Right cardiac atrium (tissue), 5 donors: ENCODE results near the gene YWHAH. TPM values are rescaled to one million over a fixed set of nuclear protein-coding genes. Genes with fewer than 3 reads are reported as not detected.
A peak's percentile ranks its signal among the peaks of the same experiment; 100 is the strongest.

Experiments
- ATAC-seq, 2 donors: fragments of 200-7000 bp; cut with Tn5 transposase; one replicate each; pipeline versions ENCODE4 v1.8.0 to v1.9.1; 2020; ENCODE audit warnings: moderate library complexity in 2 of 2, mild to moderate bottlenecking in 1 of 2
- DNase-seq, 3 donors: peaks; one replicate each; pipeline ENCODE4 v3.0.0-alpha.2; 2020
- H3K27ac ChIP-seq: one replicate; pipeline ENCODE4 v1.5.1; 2013; ENCODE audit warnings: mild to moderate bottlenecking, low read length, control low read depth, moderate library complexity
- H3K27me3 ChIP-seq: one replicate; pipeline ENCODE4 v1.6.1; 2013; ENCODE audit not compliant: control insufficient read depth, insufficient read depth
- H3K4me1 ChIP-seq: one replicate; pipeline ENCODE4 v1.6.1; 2013; ENCODE audit warnings: low read length; ENCODE audit not compliant: control insufficient read depth, insufficient read depth
- H3K4me3 ChIP-seq: one replicate; pipeline ENCODE4 v1.5.1; 2013; ENCODE audit warnings: low read length, control low read depth
- H3K9me3 ChIP-seq: one replicate; pipeline ENCODE4 v1.6.1; 2013; ENCODE audit warnings: low read length; ENCODE audit not compliant: control insufficient read depth
- WGBS: extraction: QIAGEN DNeasy Blood & Tissue Kit; methylation state at CpG from one replicate; pipeline ENCODE4 v1.1.7; 2013; 5-methylcytosine and 5-hydroxymethylcytosine counted together
- intact Hi-C, 4 donors: fragments of 100-400 bp; cut with DNase I; formaldehyde crosslinking; loops; one replicate each; pipeline versions ENCODE4 v1.11.0 to v1.14.0; 2022 to 2023
- polyA plus RNA-seq: library from polyadenylated mRNA; stranded (reverse); fragments of 200-250 nt; gene quantifications from one replicate; pipeline ENCODE4 v1.2.3, GENCODE V29; 2013
- total RNA-seq, 4 donors: library from RNA; stranded (reverse); fragmentation: NEBNext Ultra II Directional; extraction: Animal tissue kit (Norgen Biotek cat#: 25700); gene quantifications; one replicate each; pipeline ENCODE4 v1.2.1, GENCODE V29; 2021
- donor health status: healthy with polysubstance abuse.
- donor health status: DM: no; HTN: yes; CAD: no.
- donor health status: DM: no; HTN: no; CAD: no.
- donor health status: DM: no; HTN: yes; CAD: no; lungs with severe emphysema.
- donor health status: DM: yes; HTN: yes; CAD: no.

The YWHAH gene
- total and polyA plus RNA-seq, 5 donors, result 59.9 to 103 (median 79.9) TPM

DNA sequence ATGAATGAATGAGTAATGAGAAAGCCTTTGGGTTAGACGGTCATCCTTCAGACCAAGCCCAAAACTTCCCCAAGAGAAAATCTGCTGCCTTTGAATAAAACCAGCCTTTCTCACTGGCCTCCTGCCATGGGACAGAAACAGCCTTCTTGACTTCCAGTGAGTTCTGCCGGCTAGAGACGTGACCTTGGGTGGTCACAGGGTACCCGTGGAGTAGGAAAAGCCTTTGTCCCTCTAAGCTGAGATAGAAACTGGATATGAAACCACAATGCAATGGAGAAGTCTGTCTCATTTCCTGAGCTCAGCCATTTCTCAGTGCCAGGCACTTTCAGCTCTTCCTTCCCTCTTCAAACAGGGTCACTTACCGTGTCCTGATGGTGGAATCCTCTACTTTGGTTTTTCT, 21.2 kb upstream of the YWHAH start:
- Histone ChIP-seq H3K27ac (no peak overlapping the region), H3K4me3 (no peak overlapping the region), H3K4me1 (no peaks in the 10 kb centered on the region), H3K9me3 (no peaks in the 10 kb centered on the region), H3K27me3 (no peaks in the 10 kb centered on the region)
- intact Hi-C loops, result no loop called here
- peak; percentile 66 to 75 for ATAC-seq
- WGBS, result 18% methylated on average over 5 of the region's 5 CpGs
- DNase-seq, result peak; percentile 47 to 75 (median 73)

DNA sequence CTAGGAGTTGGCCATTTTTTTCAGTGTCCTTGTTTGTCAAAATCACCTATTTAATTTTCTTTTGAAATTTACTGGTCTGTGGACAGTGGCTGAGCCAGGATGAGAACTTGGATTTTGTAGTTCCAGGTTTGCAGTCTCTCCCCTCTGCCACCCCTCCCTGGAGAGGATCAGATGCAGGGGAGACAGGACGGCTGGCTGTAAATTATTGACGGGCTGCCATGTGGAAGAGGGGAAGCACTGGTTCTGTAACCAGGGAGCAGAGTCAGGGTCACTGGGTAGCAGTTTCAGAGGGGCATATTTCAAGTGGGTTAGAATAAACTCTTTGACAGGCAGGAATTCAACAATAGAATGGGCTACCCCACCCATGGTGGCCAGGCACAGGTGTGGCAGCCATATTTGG, 20.6 kb upstream of the YWHAH start:
- ATAC-seq (no peak), DNase-seq (no peak)
- intact Hi-C loops, result no loop called here
- Histone ChIP-seq H3K4me3 (no peak overlapping the region), H3K27ac (no peak overlapping the region), H3K4me1 (no peaks in the 10 kb centered on the region), H3K9me3 (no peaks in the 10 kb centered on the region), H3K27me3 (no peaks in the 10 kb centered on the region)
- 71% methylated on average over 2 of the region's 2 CpGs for WGBS

DNA sequence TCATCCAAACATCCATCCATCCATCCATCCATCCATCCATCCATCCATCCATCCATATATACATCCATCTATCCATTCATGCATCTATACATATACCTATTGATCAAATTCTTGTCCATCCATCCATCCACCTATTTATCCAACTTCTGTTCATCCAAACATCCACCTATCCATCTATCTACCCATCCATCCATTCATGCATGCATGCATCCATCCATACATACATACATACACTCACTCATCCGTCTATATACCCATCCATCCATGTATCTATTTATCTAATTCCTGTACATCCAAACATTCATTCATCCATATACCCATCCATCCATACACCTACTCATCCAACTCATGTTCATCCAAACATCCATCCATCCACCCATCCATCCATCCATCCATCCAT, 19.3 kb upstream of the YWHAH start:
- no peak for DNase-seq
- intact Hi-C loops, result no loop called here
- H3K4me3 ChIP-seq, result no peak overlapping the region
- ATAC-seq, result no peak
- H3K9me3 ChIP-seq, result no peaks in the 10 kb centered on the region
- H3K27me3 ChIP-seq, result no peaks in the 10 kb centered on the region
- WGBS, result 93% methylated on average over 1 of the region's 1 CpG
- H3K4me1 ChIP-seq, result no peaks in the 10 kb centered on the region
- H3K27ac ChIP-seq, result no peak overlapping the region

GRCh38 chr22:31926024-31926423, 18.3 kb upstream of the YWHAH start:
- Histone ChIP-seq H3K4me1 (no peaks in the 10 kb centered on the region), H3K9me3 (no peaks in the 10 kb centered on the region), H3K27ac (no peak overlapping the region), H3K27me3 (no peaks in the 10 kb centered on the region), H3K4me3 (no peak overlapping the region)
- DNase-seq (no peak), ATAC-seq (no peak)
- intact Hi-C loops, result no loop called here
- WGBS, result 85% methylated on average over 1 of the region's 1 CpG

DNA sequence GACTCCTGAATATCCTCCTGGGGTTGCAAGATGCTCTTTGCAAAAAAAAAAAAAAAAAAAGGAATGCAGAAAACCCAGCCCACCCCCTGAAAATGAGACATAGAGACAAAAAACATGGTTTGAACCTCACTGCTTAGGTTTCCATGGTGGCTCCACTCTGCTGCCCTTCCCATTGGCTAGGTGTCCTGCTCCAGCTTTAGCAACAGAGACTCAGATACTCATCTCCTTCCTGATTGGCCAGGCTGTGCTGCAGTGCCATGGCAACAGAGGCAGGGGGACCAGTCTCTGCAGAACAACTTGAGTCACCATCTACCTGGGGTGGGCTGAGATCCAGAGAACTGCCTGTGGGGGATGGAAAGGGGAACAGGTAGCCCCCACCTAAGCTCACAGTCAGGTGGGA, 17.4 kb upstream of the YWHAH start:
- no peak for DNase-seq
- Histone ChIP-seq H3K4me3 (no peak overlapping the region), H3K4me1 (no peaks in the 10 kb centered on the region), H3K27me3 (no peaks in the 10 kb centered on the region), H3K27ac (no peak overlapping the region), H3K9me3 (no peaks in the 10 kb centered on the region)
- ATAC-seq, result no peak
- intact Hi-C loops, result no loop called here

DNA sequence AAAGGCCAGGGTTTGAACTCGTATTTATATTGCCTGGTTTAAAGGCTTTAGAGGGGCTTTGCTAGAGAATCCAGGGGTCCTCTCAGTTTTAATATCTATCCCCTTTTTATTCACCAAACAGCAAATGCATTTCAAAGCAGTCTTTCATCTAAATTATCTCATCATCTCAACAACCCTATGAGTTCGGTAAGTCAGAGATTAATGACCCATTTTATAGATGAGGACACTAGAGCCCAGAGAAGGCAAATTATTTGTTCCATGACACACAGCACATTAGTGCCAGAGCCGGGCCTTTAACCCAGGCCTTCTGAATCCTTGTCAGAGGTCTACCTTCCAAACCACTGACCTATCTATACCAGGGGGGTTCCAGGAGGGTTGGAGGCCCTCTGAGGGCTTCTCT, 16.8 kb upstream of the YWHAH start:
- no peaks in the 10 kb centered on the region for H3K27me3 ChIP-seq
- ATAC-seq (no peak), DNase-seq (no peak)
- H3K9me3 ChIP-seq, result no peaks in the 10 kb centered on the region
- whole genome bisulfite sequencing, result 83% methylated on average over 3 of the region's 3 CpGs
- no peak overlapping the region for H3K27ac ChIP-seq
- no peaks in the 10 kb centered on the region for H3K4me1 ChIP-seq
- intact Hi-C loops, result no loop called here
- no peak overlapping the region for H3K4me3 ChIP-seq

- H3K4me1 ChIP-seq, result no peaks in the 10 kb centered on the region
- no peak overlapping the region for H3K27ac ChIP-seq
- ATAC-seq (peak; percentile 25 to 31), DNase-seq (peak in 2 of 3 donors; percentile 32 to 65)
- 56% methylated on average over 8 of the region's 8 CpGs for WGBS
- H3K4me3 ChIP-seq, result no peak overlapping the region
- H3K27me3 ChIP-seq, result no peaks in the 10 kb centered on the region
- H3K9me3 ChIP-seq, result no peaks in the 10 kb centered on the region
- intact Hi-C loops, result no loop called here
These were observed 15.0 kb upstream of the YWHAH start for GRCh38 chr22:31929167-31929930.

- Histone ChIP-seq H3K4me3 (no peak overlapping the region), H3K27me3 (no peaks in the 10 kb centered on the region), H3K9me3 (no peaks in the 10 kb centered on the region), H3K4me1 (no peaks in the 10 kb centered on the region), H3K27ac (no peak overlapping the region)
- 63% methylated on average over 5 of the region's 5 CpGs for WGBS
- no peak for DNase-seq
- peak in 1 of 2 donors; percentile 74 for ATAC-seq
- intact Hi-C loops, result no loop called here
These were observed 11.5 kb upstream of the YWHAH start for GRCh38 chr22:31932863-31933262.

- 97% methylated on average over 6 of the region's 6 CpGs for WGBS
These were observed 10.9 kb upstream of the YWHAH start for GRCh38 chr22:31933406-31933805.

DNA sequence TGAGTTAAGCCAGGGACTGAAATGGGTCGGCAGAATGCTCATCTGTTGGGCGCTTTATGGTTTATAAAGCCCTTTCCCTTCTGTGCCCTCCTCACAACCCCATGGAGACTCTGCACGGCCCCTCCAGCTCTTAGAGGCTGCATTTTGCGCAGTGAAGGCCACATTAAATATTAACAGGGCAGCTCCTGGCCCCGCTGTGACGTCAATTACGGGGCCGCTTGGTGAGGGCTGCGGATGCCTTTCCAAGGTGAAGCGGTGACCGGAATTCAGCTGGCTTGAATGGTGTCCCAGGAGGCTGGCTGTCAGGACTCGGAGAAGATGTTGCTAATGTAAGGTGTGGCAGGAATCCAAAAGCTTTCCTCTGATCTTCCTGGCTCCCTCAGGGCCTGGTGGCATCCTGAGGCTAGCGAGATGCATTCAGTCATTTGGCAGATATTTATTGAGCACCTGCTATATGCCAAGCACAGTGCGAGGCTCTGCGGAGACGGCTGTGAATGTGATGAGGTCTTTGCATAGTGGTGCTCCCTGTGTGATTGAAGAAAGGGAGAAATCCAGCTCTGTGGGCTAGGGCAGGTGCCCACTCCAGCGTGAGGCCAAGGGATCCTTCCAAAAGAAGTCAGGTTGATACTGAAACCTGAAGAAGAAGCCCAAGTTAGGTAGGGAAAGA, 10.4 kb upstream of the YWHAH start:
- WGBS, result 88% methylated on average over 17 of the region's 17 CpGs
- Histone ChIP-seq H3K4me3 (no peak overlapping the region), H3K9me3 (no peaks in the 10 kb centered on the region), H3K27ac (no peak overlapping the region), H3K27me3 (no peaks in the 10 kb centered on the region), H3K4me1 (no peaks in the 10 kb centered on the region)
- ATAC-seq (no peak), DNase-seq (no peak)
- intact Hi-C loops, result no loop called here

More at GRCh38 chr22:31933406-31933805, 10.9 kb upstream of the YWHAH start:
- H3K27me3 ChIP-seq, result no peaks in the 10 kb centered on the region
- H3K4me3 ChIP-seq, result no peak overlapping the region
- intact Hi-C loops, result no loop called here
- no peak overlapping the region for H3K27ac ChIP-seq
- no peaks in the 10 kb centered on the region for H3K4me1 ChIP-seq
- no peak for DNase-seq
- no peak for ATAC-seq
- H3K9me3 ChIP-seq, result no peaks in the 10 kb centered on the region

GRCh38 chr22:31935961-31936635, 8.2 kb upstream of the YWHAH start:
- no peaks in the 10 kb centered on the region for H3K9me3 ChIP-seq
- H3K4me3 ChIP-seq, result no peak overlapping the region
- 70% methylated on average over 4 of the region's 4 CpGs for WGBS
- intact Hi-C loops, result no loop called here
- H3K4me1 ChIP-seq, result no peaks in the 10 kb centered on the region
- ATAC-seq (no peak), DNase-seq (no peak)
- H3K27me3 ChIP-seq, result no peaks in the 10 kb centered on the region
- H3K27ac ChIP-seq, result no peak overlapping the region
